ENCODE data around the gene NEURL3.
"Not testable (repeated sequence)": the region's sequence is repeated elsewhere in the genome, so short reads cannot be mapped to it uniquely, and the experiment has no call there.

The NEURL3 gene

DNA sequence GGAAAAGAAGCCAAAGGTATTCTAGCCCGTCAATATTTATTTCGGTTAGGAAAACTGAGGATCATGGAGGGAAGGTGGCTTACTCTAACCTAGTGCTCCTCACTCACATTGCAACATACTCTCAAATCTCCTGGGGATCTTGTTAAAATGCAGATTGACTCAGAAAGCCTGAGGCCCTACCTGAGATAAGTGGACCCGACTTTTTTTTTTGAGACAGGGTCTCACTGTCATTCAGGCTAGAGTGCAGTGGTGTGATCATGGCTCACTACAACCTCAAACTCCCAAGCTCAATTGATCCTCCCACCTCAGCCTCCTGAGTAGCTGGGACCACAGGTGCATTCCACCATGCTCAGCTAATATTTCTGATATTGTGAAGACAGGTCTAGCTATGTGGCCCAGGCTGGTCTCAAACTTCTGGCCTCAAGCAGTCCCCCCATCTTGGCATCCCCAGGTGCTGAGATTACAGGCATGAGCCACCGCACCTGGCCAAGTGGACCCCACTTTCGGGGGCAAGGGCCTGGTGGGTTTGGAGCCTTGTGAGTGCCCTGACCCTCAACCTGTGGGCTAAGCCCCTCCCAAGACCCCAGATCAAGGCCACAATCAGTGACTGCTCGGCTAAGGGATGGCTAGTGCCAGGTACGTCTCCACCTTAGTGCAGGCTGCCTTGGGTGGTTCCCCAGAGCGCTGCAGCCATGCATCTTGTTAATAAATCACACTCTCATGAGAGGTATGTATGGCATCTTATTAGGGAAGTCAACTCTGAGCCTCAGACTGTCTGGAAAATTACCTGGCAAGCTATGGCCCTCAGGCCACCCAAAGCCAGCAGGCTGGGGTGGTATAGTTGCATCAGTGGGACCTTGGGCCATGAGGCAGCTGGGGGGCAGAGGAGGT lies 1.1 kb upstream of the NEURL3 start:
- DNase-seq (ENCODE audit: low read depth) = no peak

DNA sequence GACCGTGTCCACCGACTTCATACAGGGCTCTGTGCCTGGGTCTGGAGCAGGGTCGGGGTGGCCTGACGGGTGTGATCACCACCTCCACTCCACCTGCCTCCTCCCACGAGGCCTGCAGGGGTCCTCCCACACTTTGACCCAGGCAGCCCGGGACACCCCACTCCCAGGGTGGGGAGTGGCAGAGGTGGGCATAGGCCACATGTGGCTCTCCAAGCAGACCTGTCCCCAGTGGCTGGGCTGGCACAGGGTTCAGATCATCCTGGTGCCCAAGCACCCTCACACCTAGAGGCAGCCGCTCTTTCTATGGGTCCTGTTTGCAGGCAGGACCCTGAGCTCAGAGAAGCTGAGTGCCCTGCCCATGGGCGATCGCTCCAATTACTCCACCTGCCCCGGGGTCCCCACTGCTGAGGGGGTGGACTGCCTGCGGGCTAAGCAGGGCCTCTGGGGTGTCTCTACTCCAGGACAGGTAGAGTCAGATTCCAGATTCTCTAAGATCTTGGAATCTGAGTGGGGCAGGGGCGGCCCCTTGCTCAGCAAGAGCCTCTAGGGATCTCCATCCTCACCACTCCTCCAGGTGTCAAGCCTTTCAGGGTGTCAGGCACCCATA lies 1.4 kb downstream of the NEURL3 start:
- DNase-seq (ENCODE audit: low read depth) = no peak

DNA sequence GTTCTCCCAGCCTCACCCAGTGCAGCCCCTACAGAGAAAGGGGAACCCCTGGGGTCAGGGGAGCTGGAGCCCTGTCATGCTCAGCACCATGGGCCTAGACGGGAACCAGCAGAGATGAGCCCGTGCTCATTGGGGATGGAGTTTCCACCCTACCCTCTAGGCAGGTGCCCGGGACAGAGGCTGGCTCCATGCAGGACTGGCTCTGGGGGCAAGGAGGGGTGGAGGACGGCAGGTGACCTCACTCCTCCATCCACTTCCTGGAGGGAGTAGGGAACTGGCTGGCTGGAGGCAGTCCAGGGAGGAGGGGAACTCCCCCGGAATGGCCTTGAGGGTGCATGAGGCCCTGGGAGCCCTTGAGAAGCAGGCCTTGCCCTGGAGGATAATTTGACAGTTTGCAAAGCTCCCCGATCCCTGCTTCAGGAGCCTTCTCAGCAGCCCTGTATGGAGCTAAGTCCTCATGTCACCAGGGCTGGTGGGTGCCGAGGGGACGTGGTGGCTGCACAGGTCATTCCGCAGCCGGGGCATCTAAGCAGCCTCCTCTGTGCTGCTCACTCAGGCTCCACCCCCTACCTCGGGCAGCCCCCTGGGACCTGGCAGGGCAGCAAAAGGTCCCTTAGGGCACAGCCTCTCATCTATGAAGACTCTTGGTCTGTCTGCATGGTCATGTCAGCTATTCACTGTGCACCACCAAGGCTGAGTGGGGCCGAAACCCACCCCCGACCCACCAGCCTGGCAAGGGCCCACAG lies 2.1 kb downstream of the NEURL3 start:
- DNase-seq (ENCODE audit: low read depth) = no peak

DNA sequence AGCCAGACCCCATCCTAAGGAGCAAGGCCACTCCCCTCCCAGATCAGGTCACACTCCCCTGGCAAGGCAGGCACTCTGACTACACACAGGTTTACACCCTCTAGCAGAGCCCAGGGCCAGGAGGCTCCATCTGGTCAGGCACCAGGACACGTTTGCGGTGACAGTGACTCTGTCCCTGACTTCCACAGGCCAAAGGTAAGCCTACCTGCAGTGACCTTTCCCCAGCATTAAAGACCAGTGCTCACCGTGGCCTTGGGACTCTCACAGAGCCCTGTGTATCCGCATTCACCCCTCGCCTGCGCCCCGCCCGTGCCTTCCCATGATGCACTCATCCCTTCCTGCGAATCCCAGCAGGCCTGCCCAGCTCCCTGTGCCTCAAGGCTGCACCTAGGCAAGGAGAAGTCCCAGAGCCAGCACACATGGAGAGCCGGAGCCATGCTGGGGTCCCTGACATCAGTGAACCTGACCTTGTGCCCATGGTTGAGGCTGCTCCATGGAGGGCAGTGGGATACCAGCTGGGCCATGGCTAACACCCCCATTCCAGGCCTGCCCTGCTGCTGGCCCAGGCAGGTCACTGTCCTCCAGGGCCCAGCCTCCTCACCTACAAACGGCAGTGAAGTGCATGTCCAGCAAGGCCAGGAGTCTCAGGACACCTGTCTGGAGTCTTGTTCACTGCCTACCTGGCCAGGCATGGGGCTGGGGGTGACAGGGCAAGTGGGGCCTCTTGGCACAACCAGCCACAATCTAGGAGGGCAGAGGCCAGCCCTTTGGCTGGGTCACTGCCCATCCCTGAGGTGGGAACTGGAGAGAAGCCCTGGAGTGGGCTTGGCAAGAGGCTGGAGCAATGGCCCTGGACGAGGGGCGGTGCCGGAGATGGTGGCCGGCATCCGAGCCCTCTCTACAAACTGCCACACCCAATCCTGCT lies 3.0 kb downstream of the NEURL3 start:
- no peak for DNase-seq (ENCODE audit: low read depth)

DNA sequence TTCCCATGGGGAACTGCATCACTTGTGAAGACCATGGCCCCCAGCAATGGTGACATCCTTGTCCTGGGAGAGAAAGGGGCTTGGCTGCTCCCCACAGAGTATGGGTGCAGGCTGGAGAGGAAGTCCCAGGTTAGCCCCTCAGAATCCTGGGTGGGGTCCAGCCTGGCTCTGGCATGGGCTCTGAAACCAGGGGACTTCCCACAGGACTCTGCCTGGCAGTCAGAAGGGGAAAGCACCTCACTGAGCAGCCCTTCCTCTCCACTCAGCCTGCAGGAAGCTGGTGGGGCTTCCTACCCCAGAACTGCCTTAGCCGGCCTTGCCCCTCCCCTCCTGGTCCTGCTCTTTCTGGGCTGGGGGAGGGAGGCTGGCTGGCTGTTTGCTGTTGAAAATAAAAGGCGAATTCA lies 3.7 kb downstream of the NEURL3 start:
- no peak for DNase-seq (ENCODE audit: low read depth)

DNA sequence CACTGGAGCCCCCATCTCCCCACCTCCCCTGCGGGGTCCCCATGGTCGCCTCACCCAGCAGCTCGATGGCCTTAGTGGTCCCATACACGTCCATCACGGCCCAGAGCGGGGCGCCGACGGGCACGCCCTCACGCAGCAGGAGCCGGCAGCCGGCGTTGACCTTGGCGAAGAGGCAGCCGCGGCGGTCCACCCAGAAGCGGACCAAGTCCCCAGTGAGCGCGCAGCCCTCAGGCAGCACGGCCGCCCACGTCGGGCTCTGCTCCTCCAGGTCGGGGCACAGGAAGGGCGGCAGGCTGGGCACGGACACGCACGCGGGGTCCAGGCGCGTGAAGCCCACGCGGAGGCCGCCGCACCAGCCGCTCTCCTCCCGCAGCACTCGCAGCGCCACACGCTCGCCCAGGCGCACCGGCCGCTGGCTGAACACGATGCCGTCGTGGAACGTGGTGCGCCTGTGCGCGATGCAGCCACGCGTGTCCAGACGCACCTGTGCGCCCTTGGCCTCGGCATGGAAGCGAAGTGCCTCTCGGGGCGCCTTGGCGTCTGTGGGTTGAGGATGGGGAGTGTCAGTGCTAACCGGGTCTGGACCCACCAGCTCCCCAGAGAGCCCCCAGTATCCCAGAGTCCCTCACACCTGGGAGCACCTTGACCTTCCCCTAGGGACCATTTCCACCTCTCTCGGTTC lies 4.6 kb downstream of the NEURL3 start:
- no peak for DNase-seq (ENCODE audit: low read depth)

DNA sequence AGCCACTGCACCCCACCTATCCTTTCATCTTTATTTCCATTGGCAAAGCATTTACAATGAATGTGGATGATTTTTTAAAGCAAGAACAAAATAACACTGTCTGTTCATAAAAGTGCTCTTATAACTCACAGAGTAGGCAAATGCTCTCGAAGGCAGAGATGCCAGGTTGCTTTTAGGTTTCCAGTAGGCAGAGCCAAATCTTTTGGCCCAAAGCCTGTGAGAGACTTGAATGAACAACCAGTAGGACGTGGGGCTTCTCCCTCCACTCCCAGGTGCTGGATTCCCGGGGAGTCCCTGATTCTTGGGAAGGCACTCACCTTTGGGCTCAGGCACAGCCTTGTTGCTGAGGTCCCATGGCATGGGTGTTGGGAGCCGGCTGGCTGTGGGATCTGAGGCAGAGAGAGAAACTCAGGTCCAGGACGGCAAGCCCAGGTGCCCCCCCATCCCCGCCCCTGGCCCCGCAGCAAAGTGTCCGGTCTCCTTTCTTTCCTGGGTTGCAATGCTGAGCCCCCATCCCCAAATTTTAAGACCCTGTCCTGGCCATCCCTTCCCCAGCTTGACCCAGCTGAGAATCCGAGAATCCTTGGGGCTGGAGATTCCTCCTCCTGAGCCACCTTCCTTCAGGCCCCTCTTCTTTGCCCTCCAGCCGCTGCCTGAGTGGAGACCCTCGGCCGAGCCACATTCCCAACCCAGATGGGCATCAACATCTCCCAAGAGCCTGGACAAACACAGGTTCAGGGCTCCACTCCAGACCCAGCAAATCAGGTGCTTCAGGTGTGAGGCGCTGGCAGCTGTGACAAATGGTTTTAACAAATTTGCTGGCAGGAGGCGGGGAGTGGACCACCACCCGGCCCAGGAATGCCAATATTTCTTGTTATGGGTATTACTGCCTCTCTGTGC lies 5.8 kb downstream of the NEURL3 start:
- DNase-seq (ENCODE audit: low read depth) = no peak

DNA sequence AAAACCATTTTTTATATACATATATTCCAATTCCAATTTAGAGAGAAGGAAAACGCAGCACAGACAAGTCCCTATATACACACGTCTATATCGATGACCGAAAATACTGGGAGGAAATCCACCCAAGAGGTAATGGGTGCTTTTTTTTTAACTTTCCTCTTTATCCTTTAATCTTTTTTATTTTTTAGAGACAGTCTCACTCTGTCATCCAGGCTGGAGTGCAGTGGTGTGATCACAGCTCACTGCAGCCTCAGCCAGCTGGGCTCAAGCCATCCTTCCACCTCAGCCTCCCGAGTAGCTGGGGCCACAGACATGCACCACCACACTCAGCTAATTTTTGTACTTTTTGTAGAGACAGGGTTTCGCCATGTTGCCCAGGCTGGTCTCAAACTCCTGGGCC lies 6.5 kb downstream of the NEURL3 start:
- not testable (repeated sequence) for DNase-seq (ENCODE audit: low read depth)

DNA sequence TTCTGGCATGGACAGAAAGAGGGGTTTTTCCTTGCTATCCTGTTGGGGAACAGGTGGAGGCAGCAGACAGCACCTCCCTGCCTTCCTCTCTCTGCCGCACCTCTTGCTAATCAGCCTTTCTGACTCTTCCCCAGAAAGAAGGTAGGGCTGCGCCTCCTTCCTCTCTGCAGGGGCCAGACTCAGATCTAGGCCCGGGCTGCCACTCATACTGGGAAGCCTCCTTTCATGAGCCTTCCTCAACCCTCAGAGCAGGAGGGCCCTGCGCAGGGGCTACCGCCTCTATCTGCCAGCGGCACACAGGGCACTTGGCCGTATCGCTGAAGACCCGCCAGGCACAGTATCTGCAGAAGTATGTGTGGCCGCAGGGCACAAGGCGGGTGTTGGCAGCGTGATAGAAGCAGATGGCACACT lies 7.1 kb downstream of the NEURL3 start:
- DNase-seq (ENCODE audit: low read depth) = no peak

DNA sequence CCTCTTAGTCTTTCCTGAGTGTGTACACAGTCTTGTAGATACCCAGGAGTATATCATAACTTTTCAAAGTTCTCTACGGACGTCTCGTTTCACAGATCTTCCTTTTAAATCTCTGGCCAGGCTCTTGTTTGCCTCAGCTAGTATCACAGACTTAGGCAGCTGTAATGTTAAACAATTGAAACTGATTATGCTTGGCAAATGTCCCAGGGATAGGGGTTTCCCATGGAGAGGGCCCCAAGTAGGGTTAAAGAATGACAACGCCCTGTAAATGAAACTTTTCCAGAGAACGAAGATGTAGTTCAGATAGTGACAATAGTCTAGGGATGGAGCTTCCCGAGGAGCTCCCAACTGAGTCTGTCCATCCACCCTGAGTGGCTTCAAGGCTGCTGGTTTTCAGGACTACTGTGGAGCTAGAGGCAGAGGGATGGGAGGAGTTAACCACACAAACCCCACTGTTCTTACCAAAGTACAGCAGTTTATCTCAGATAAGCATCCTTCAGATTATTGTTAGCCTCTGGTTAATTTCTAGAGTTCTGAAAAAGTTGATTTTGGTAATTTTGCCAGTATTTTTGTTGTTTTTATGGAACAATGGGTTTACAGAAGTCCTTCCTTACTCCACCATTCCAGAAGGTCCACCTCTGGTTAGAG lies 9.1 kb downstream of the NEURL3 start:
- DNase-seq (ENCODE audit: low read depth) = no peak

DNA sequence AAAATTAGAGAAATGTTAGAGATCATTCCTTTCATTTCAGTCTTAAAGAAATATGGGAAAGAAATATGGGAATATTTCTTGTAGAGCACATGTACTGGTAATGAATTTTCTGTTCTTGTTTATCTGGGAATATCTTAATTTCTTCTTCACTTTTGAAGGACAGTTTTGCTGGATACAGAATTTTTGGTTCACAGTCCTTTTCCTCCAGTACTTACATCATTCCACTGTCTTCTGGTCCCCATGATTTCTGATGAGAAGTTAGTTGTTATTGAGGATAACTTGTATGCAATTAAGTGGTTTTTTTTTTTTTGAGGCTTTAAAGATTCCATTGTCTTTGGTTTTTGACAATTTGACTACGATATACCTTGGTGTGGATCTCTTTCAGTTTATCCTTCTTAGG lies 11.0 kb downstream of the NEURL3 start:
- DNase-seq (ENCODE audit: low read depth) = no peak

DNA sequence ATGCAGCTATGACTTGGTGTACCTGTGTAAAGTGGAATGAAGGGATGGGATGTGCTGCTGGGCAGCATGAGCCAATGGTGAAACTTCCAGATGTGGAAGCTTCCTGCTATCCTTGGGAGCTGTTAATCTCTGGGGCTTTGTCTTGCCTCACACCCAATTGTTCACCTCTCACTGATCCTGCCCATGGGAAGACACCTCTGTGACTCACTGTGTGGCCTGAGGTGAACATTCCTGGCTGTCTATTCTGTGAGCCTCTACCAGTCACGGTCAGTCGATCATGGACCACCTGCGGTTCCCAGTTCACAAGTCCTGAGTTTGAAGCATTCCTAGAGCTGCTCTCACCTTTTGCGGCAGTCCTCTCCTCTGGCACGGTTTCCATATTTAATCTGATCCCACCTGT lies 12.1 kb downstream of the NEURL3 start:
- DNase-seq (ENCODE audit: low read depth) = no peak

DNA sequence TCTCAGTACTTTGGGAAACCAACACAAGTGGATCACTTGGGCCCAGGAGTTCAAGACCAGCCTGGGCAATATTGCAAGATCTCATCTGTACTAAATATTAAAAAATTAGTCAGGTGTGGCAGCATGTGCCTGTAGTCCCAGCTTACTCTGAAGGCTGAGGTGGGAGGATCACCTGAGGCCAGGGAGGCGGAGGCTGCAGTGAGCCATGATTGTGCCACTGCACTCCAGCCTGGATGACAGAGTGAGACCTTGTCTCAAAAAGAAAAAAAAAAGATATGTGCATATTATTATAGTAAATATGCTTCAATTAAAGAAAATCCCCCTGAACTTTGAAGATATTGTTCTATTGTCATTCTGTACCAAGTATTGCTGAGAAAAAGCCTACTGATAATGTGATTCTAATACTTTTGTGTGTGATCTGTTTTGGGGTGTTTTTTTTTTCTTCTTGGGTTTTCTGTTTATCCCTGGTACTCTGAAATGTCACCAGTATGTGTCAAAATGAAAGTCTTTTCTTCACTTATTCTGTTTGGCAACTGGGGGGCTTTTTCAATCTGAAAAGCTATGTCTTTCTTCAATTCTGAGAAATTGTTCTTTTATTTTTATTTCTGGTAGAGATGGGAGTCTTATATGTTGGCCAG lies 13.2 kb downstream of the NEURL3 start:
- DNase-seq (ENCODE audit: low read depth) = no peak

DNA sequence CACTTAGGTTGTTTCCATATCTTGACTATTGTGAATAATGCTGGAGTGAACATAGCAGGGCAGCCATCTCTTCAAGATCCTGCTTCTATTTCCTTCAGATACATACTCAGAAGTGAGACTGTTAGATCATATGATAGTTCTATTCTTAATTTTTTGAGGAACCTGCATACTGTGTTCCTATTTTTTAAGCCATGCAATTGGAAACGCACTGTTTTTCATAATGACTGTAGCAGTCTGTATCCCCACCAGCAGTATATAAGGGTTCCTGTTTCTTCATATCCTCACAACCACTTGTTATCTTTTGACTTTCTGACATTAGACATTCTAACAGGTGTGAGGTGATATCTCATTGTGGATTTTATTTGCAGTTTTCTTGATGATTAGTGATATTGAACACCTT lies 15.5 kb downstream of the NEURL3 start:
- DNase-seq (ENCODE audit: low read depth) = no peak

DNA sequence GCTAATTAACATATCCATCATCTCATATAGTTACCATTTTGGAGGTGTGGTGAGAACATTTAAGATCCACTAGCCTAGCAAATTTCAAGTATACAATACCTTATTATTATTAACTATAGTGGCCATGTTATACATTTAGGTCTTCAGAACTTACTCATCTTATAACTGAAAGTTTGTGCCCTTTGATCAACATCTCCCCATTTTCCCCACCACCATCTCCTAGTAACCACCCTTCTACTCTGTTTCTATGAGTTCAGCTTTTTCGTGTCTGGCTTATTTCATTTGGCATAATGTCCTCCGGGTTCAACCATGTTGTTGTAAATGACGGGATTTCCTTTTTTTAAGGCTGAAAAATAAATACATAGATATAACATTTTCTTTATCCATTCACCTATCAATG lies 15.9 kb downstream of the NEURL3 start:
- DNase-seq (ENCODE audit: low read depth) = no peak

DNA sequence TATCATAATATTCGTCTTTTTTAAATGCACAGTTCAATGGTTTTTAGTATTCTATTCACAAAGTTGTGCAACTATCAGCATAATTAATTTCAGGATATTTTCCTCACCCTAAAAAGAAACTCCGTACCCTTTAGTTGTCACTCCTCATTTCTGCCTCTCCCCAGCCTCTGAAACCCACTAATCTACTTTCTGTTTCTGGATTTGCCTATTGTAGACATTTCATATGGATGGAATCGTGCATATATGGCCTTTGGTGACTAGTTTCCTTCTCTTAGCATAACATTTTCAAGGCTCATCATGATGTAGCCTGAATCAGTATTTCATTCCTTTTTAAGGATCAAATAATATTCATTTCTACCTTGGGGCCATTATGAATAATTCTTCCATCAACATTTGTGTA lies 18.5 kb downstream of the NEURL3 start:
- DNase-seq (ENCODE audit: low read depth) = no peak

DNA sequence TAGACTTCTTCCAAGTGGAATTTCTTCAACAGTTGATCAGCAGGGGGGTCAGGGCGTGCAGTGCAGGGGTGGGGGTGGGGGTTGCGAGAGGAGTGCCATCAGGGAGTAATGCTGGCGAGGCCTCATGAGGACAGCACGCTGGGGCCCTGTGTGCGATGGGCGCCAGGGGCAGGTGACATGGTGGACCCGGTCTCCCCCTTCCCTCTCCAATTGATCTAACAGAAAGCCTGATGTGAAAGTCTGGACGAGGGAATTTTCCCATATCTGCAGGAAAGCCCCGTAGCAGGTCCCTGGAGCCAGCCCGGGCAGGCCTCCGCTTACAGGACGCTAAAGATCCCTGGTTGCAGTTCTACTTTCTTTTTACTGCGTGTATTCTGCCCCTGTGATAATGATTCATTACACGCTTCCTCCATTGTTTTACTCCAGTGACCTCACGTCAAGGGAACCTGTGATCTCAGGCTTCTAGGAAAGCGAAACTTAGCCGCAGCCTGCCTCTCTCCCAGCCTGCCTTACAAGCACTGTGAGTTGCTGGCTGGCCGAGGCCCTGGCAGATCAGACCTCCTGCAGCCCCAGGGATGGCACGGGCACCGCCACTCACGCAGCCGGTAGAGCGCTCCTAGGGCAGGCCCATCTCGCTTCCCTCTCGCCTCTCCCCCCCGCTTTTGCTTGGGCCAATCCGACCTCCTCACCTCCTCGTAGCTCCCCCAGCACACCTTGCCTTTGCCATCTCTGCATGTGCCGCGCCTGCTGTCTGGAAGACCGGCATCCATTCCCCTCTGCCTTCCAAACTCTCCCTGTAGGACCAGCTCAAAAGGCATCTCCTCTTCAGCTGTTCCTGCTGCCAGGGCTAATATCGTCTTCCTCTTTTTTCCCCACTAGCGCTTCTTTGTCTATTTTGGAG lies 19.2 kb downstream of the NEURL3 start:
- DNase-seq (ENCODE audit: low read depth) = peak; percentile 71

DNA sequence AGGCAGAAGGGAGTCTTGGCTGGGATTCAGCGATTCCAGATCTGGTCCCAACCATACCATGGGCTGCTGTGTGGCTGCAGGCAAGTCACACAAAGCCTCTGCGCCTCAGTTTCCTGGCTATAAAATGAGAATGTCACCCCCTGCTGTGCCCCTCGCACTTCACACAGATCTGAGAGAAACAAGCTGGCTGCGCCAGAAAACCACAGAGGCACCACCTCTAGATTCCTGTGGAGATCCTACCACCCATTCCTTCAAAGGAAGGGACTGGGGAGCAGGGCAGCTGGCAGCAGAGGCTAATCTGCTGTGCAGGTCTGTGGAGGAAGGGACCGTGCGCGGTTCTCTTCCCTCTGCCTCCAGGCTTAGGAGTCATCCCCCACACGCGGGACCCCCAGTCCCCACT lies 19.8 kb downstream of the NEURL3 start:
- DNase-seq (ENCODE audit: low read depth) = no peak
